MCF 10A (cell line): ENCODE results near the gene KCTD12. TPM values are rescaled to one million over a fixed set of nuclear protein-coding genes. Genes with fewer than 3 reads are reported as not detected.

Source experiments
- BruUV-seq: library from RNA; stranded (reverse); fragments of 400-500 nt; replicated peaks from 2 replicates; lab custom pipeline; 2021; lab: Mats Ljungman, UMichigan
- CTCF ChIA-PET: fragments of 300-600 bp; sonication (Branson Sonifier 250); formaldehyde crosslinking; extraction: SDS; loops from one replicate; lab custom pipeline; 2021; ENCODE audit warnings: antibody characterized with exemption, inconsistent platforms; lab: Yijun Ruan, JAX
- POLR2A ChIA-PET: fragments of 300-600, 350-650 bp; sonication (Branson Sonifier 250); formaldehyde crosslinking; extraction: SDS; loops from one replicate; lab custom pipeline; 2020; ENCODE audit warnings: antibody characterized with exemption, inconsistent platforms; lab: Yijun Ruan, JAX
- DNase-seq: peaks from one replicate; pipeline ENCODE4 v3.0.0-alpha.2; 2018; ENCODE audit not compliant: unreplicated experiment
- H3K27ac Mint-ChIP-seq: one replicate; pipeline ENCODE4 v1.8.0; 2022; ENCODE audit warnings: mild to moderate bottlenecking, low read depth, mixed read lengths; ENCODE audit not compliant: unreplicated experiment
- H3K27me3 Mint-ChIP-seq: one replicate; pipeline ENCODE4 v1.8.0; 2022; ENCODE audit warnings: mixed read lengths; ENCODE audit not compliant: insufficient read depth, unreplicated experiment
- H3K36me3 Mint-ChIP-seq: one replicate; pipeline ENCODE4 v1.8.0; 2022; ENCODE audit warnings: mild to moderate bottlenecking, moderate library complexity, mixed read lengths; ENCODE audit not compliant: insufficient read depth, unreplicated experiment
- H3K4me1 Mint-ChIP-seq: one replicate; pipeline ENCODE4 v1.8.0; 2022; ENCODE audit warnings: mixed read lengths; ENCODE audit not compliant: insufficient read depth, unreplicated experiment
- H3K4me3 Mint-ChIP-seq: one replicate; pipeline ENCODE4 v1.8.0; 2022; ENCODE audit warnings: mild to moderate bottlenecking, moderate library complexity, mixed read lengths; ENCODE audit not compliant: unreplicated experiment
- H3K9me3 Mint-ChIP-seq: one replicate; pipeline ENCODE4 v1.8.0; 2022; ENCODE audit warnings: mixed read lengths; ENCODE audit not compliant: unreplicated experiment
- intact Hi-C: fragments of 100-400 bp; cut with micrococcal nuclease; formaldehyde crosslinking; loops from 2 replicates; pipeline ENCODE4 v1.14.1; 2022
- total RNA-seq: library from RNA; stranded (reverse); gene quantifications from 2 replicates; pipeline ENCODE4 v1.2.3, GENCODE V29; 2022
- TF ChIP-seq, protein P1 (sequence below): fragments of 200-600 bp; IDR thresholded peaks from one replicate; pipeline ENCODE4 v1.8.0; 2022; ENCODE audit warnings: antibody characterized with exemption, mild to moderate bottlenecking; ENCODE audit not compliant: unreplicated experiment

Gene KCTD12
- total RNA-seq, 1 experiment from 2014 or later = 15.8 TPM

DNA sequence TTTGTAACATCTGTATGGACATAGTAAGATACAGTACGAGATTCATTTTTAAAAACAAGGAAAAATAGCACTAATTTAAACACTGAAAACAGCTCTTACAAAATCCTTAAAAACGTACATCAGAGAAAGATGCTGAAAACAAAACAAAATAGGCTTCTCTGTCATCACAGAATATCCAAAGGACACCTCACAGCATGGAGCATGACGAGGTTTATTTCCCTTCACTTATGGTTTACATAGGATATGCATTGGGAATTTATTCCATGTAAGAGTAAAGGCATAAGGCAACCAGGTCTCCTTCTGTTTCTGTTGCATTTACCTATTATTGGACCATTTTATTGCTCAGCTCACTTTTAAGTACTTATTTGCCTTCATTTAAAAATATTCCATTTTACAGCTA lies 3.0 kb downstream of the KCTD12 start:
- Mint-ChIP-seq H3K9me3 (peaks cover under 1% of the 10 kb centered on the region), H3K27me3 (no peaks in the 10 kb centered on the region), H3K27ac (no peak overlapping the region), H3K4me1 (peaks cover 25% of the 10 kb centered on the region), H3K4me3 (peak overlapping the region; percentile 94), H3K36me3 (no peaks in the 10 kb centered on the region)
- DNase-seq = peak; percentile 23
- intact Hi-C loops = no loop called here
- POLR2A ChIA-PET = interaction anchor here (3.2 to 4.9 kb wide), 3 partner anchors 21 to 215 kb away, joined by 14 to 71 read pairs (median 25); no protein-coding TSS in a partner anchor
- no TSS peak for BruUV-seq
- CTCF ChIA-PET = interaction anchor here (0.7 to 4.9 kb wide), 16 partner anchors 13 to 1013 kb away, joined by 3 to 101 read pairs (median 22); no protein-coding TSS in a partner anchor
- TF ChIP-seq, protein P1, sequence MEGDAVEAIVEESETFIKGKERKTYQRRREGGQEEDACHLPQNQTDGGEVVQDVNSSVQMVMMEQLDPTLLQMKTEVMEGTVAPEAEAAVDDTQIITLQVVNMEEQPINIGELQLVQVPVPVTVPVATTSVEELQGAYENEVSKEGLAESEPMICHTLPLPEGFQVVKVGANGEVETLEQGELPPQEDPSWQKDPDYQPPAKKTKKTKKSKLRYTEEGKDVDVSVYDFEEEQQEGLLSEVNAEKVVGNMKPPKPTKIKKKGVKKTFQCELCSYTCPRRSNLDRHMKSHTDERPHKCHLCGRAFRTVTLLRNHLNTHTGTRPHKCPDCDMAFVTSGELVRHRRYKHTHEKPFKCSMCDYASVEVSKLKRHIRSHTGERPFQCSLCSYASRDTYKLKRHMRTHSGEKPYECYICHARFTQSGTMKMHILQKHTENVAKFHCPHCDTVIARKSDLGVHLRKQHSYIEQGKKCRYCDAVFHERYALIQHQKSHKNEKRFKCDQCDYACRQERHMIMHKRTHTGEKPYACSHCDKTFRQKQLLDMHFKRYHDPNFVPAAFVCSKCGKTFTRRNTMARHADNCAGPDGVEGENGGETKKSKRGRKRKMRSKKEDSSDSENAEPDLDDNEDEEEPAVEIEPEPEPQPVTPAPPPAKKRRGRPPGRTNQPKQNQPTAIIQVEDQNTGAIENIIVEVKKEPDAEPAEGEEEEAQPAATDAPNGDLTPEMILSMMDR = no peak

DNA sequence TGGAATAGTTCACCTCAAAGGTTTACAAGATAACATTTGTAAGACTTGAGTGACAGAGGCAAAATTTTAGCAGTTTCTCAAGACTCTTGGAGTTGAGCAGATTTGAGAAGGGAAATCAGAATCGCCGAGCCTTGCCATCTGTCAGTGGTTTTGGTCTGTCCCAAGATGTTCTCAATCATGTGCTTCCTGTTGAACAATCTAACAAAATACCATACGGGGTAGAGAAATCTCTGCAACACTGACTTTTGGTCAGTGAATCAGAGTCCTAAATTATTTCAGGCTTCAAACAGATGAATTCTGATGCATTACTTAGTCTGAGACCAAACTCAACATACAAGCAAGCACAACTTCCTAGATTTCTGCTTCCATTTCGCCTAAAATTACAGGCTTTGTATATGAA lies 3.8 kb downstream of the KCTD12 start:
- H3K4me3 Mint-ChIP-seq = no peak overlapping the region
- peak; percentile 42 for DNase-seq
- intact Hi-C loops = no loop called here
- H3K4me1 Mint-ChIP-seq = peaks cover 28% of the 10 kb centered on the region
- TF ChIP-seq, protein P1 = no peak
- H3K36me3 Mint-ChIP-seq = no peaks in the 10 kb centered on the region
- ChIA-PET CTCF (interaction anchor here (1.0 to 4.9 kb wide), 6 partner anchors 57 to 1012 kb away, joined by 3 to 101 read pairs (median 28); no protein-coding TSS in a partner anchor), POLR2A (interaction anchor here (3.4 to 4.9 kb wide), 2 partner anchors 20 to 28 kb away, joined by 14 to 71 read pairs; no protein-coding TSS in a partner anchor)
- H3K9me3 Mint-ChIP-seq = peaks cover 7% of the 10 kb centered on the region
- H3K27ac Mint-ChIP-seq = peak overlapping the region; percentile 51
- no peaks in the 10 kb centered on the region for H3K27me3 Mint-ChIP-seq
- no TSS peak for BruUV-seq

DNA sequence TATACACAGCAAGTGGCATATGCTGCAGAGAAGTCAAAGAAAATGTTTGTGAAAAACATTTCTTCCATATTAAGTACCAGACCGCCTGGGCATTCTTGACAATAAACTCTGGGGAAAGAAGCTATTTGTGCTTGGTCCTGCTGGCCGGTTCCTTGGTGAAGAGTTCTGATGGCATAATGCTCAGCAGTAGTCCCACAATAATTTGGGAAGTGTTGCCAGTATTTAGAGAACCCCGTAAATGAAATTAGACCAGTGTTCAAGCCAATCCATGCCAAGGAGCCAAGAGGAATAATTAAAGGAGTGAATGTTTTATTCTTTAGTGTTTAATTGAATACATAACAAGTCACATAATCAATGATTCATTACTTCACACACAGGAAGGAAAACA lies 6.3 kb downstream of the KCTD12 start:
- H3K27ac Mint-ChIP-seq = peak overlapping the region; percentile 98
- peaks cover 26% of the 10 kb centered on the region for H3K4me1 Mint-ChIP-seq
- H3K36me3 Mint-ChIP-seq = no peaks in the 10 kb centered on the region
- peak overlapping the region; percentile 67 for H3K4me3 Mint-ChIP-seq
- DNase-seq = no peak
- TF ChIP-seq, protein P1 = no peak
- ChIA-PET CTCF (interaction anchor here (0.6 to 1.8 kb wide), 9 partner anchors 20 to 902 kb away, joined by 3 to 10 read pairs (median 3); no protein-coding TSS in a partner anchor), POLR2A (interaction anchor here (0.6 to 2.0 kb wide), 18 partner anchors 9 to 356 kb away, joined by 3 to 37 read pairs (median 4); partner anchors contain the start of gene CLN5)
- H3K27me3 Mint-ChIP-seq = no peaks in the 10 kb centered on the region
- H3K9me3 Mint-ChIP-seq = peaks cover 7% of the 10 kb centered on the region
- intact Hi-C loops = no loop called here
- no TSS peak for BruUV-seq

DNA sequence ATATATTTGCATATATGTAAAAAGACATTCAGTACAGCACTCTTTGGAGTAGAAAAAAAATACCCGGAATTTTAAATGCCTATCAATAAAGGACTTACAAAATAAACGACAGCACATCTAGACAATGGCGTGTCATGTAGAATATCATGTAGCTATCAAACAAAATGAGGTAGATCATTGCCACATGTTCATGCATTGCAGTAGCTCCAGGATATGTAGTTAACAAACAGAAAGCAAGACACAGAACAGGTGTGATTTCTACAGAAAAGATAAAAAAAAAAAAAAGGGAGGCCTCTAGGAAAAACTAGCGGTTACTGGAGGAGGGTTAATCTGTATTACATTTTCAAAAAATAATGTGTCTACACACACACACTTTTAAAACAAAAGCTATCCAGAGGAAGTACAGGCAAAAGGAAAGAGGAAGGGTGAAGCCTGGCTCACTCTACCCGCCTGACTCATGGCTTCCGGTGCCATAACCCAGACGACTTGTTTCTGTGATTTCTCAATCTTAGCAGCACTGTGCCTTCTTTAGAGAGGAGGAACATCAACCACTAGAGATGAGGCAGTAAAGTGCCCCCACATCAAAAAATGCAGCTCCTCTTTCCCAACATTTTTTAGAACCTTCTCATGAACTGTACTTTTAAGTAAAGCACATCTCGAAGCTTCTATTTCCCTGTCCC lies 6.9 kb downstream of the KCTD12 start:
- TF ChIP-seq, protein P1 = no peak
- ChIA-PET CTCF (interaction anchor here (0.6 to 1.8 kb wide), 12 partner anchors 8 to 1181 kb away, joined by 3 to 10 read pairs (median 3); no protein-coding TSS in a partner anchor), POLR2A (interaction anchor here (0.6 to 2.0 kb wide), 21 partner anchors 9 to 990 kb away, joined by 3 to 37 read pairs (median 4); partner anchors contain the start of gene CLN5)
- Mint-ChIP-seq H3K9me3 (peaks cover 7% of the 10 kb centered on the region), H3K27ac (peak overlapping the region; percentile 98), H3K4me3 (peak overlapping the region; percentile 67), H3K4me1 (peaks cover 21% of the 10 kb centered on the region), H3K36me3 (no peaks in the 10 kb centered on the region), H3K27me3 (no peaks in the 10 kb centered on the region)
- DNase-seq = peak; percentile 92
- intact Hi-C loops = no loop called here
- no TSS peak for BruUV-seq
